CD4-positive, alpha-beta T cell treated with Interleukin-10 for 1 hour (primary cell): ENCODE measurements around the gene LIX1L.

Experiments used
- DNase-seq: peaks from one replicate; pipeline ENCODE4 v3.0.0-alpha.2; 2020

LIX1L gene

GRCh38 chr1:145985129-145985501 is 27.3 kb upstream of the LIX1L start:
- no peak for DNase-seq

DNA sequence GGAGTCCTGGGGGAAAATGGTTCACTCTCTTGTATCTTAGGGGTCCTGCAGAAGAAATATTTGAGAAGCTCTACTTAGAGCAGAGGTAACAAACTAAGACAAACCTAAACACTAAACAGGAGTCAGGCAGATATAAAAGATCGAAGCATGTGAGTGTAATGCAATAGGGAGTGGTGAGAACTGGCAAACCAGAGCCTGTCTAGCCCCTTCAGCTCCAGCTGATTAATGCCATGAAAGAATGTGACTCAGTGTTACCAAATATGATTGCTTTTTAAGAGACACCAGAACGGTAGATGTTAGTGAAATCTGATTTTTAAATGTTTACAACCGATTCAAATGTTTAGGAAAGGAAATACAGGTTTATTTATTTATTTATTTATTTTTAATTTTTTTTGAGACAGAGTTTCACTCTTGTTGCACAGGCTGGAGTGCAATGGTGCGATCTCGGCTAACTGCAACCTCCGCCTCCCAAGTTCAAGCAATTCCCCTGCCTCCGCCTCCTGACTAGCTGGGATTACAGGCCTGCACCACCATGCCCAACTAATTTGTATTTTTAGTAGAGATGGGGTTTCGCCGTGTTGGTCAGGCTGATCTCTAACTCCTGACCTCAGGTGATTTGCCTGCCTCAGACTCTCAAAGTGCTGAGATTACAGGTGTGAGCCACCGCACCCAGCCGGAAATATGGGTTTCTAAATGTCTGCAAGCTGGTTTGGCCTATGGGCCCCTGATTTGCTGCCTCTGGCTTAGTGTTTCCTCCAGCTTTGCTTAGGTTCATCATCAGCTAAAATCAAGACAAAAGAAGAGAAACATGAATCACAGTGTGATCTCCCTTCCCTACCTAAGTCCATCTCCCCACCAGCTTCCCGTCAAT is 26.4 kb upstream of the LIX1L start:
- DNase-seq = peak; percentile 61

- DNase-seq = no peak
Measured at GRCh38 chr1:145983206-145983675, 25.4 kb upstream of the LIX1L start.

DNA sequence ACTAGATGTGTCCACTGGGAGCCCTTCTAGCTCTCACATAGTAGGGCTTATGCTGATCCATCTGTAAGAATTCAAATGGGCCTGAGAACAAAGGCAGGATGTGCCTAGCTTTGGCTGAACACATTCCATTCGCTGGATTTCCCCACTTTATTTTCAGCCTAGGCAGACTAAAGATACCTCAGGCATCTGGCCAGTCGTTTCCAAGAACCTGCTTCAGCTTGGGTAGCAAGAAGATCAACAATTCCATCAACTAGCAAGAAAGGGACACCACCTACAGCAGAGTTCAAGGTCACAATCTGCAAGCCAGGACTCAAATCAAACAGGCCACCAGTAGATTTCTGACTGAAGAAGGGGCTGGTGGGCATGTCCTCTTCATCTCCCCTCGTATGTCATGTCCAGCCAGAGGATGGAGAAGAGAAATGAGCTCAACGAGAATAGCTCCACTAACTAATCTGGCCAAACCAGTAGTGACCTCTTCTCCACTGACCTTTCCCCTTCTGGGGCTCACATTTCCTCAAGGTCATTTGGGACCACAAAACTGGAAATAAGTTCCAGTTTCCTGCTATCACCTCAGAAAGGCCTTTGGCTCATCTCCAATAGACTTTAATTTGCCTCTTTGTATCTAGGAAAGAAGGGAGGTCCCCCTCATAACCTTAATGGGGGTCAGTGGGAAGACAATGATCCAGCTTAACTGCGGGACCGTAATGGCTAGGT is 24.4 kb upstream of the LIX1L start:
- no peak for DNase-seq

- no peak for DNase-seq
Measured at GRCh38 chr1:145980457-145980994, 22.7 kb upstream of the LIX1L start.

DNA sequence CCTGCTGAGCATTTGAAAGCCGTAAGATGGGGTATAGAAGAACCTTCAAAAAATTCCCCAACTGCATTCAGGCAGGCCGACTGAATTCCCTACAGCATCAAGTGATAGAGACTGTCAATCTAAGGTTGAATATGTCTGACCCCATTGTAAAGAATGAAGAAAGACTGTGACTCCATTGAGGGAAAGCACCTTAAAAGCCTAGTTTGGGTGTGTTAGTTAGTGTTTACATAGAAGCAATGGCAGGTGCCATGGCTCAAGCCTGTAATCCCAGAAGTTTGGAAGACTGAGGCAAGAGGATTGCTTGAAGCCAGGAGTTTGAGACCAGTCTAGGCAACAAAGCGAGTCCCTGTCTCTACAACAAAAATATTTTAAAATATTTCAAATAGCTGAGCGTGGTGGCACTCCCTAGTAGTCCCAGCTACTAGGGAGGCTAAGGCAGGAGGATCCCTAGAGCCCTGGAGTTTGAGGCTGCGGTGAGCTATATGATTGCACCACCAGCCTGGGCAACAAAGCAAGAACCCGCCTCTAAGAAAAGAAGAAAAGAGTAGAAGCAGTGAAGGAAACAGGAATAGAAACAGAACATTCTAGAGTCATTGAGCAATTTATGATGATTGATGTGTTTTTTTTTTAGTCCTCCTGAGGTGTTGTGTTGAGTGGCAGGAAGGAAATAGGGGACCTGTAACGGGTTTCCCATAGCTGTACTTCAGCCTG is 22.1 kb upstream of the LIX1L start:
- peak; percentile 63 for DNase-seq

DNA sequence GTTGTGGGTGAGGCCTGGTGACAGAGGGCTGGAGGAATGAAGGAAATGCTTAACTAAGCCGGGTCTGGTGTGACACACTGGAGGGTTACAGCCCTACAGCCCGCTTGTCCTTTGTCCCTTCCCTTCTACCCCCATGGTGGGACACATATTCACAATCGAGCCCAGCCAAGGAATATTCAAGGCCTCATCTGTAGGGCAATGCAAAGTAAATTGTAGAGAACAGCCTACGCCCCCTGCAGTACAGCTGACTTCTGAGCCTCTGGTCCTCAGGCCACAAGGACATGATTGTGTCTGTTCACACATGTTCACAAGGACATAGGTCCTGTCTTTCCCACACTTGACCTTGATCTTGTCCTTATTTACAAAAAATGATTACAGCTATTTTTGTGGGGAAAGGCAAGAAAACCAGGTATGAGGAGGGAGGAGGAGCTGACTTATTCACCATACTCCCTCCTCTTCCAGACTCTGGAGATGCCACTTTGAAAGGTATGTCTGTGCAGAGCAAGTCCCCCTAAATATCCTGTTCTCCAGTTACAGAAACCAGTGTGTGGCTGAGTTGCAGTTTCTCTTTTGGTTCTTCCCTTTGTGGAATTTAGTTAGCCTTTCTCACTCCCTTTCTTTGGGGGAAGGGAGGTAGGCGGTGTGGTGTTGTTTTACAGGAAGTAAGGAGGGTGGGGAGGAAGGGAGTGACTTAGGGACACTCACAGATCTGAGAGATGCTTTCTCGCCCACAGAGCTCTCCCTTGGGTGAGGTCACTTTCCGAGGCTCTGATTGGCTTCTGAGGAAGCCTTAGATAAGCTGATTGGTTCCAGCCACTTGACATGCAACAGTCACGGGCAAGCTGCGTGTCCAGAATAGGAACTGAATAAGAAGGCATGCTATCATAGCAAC is 21.3 kb upstream of the LIX1L start:
- peak; percentile 93 for DNase-seq

DNA sequence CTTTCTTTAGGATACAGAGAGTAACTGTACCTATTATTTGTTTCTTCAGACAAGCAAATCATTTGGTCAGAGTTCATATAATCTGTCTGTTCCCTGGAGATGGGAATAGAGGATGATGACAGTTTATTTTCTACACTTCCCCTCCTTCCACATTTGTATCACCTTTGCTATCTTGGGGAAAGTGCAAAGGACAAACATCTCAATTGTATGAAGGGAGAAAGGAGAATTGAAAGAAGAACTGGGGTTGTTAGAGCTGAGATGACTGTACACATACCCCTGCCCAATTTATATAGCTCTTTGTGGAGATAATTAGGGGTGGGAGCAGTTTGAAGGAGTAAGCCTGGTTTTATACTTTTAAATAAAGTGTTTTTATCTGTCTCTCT is 20.6 kb upstream of the LIX1L start:
- no peak for DNase-seq

GRCh38 chr1:145977486-145978470 is 20.0 kb upstream of the LIX1L start:
- peak; percentile 87 for DNase-seq

- no peak for DNase-seq
Measured at GRCh38 chr1:145977016-145977415, 19.2 kb upstream of the LIX1L start.

- no peak for DNase-seq
Measured at GRCh38 chr1:145975216-145975615, 17.4 kb upstream of the LIX1L start.

GRCh38 chr1:145974721-145975120 is 16.9 kb upstream of the LIX1L start:
- DNase-seq = no peak

DNA sequence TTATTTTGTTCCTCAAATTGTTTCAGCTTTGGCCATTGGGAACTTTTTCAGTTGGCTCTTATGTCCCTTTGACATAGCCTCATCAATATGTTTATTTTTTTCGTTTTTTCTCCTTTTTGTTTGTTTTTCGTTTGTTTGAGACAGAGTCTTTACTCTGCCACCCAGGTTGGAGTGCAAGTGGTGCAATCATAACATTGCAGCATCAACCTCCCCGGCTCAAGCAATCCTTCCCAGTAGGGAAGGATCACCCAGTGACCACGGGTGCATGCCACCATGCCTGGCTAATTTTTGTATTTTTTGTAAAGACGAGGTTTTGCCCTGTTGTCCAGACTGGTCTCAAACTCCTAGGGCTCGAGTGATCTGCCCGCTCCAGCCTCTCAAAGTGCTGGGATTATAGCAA is 14.8 kb upstream of the LIX1L start:
- DNase-seq = no peak

DNA sequence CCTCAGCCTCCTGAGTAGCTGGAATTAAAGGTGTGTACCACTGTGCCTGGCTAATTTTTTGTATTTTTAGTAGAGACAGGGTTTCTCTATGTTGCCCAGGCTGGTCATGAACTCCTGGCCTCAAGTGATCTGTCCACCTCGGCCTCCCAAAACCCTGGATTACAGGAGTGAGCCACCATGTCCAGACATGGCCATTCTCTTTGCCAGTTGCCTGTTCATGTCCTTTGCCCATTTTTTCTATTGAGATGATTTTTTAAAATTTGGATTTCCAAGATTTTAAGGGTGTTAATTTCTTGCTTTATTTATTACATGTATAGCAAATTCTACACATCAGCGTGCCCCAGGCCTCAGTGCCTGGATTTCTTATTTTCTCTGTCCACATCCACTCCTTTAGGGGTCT is 9.5 kb upstream of the LIX1L start:
- no peak for DNase-seq

GRCh38 chr1:145965119-145965744 is 7.4 kb upstream of the LIX1L start:
- DNase-seq = no peak

DNA sequence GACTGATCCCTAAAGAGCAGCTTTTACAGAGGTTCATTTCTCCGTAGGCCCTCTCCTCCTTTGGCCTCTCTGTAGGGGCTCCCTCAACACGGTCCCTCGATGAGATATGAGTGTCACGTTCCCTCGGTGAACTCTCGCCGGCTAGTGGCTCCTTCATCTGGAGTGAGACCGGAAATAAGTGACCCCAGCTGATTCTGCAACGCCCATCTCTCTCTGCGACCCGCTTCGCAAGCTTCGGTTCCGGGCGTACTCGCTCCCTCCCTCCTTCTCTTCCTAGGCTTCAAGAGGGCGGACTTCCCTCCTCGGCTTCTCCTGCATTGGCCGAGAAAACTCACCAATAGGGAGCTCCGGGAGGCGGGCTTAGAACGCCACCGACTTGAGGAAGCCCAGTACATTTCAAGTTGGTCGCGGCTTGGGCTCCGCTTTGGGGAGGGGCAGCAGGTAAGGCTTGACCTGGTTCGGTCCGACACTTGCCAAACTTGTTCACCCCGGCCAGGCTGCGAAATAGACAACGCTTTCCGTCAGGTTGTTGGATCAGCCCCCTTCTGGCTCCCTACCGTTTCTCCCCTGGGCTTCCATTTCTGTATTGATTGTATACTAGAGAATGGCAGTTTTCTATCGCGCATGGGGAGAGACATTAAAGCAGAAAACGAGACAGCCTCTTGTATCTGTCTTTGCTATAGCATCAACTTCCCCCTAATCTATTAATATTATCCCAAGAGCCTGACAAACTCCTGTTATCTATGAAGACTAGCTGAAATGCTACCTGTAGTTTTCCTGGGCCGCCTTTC is 6.7 kb upstream of the LIX1L start, which contains the start of the genes ANKRD34A and POLR3GL:
ANKRD34A (minus strand) TSS at position 248 of the 791 bp plus-strand sequence. CDS start 2,816 bp downstream, outside the sequence.
POLR3GL (plus strand) TSS at position 363 of the 791 bp plus-strand sequence. CDS start 10,176 bp downstream, outside the sequence.
- peak; percentile 94 for DNase-seq

GRCh38 chr1:145963265-145964019 is 5.6 kb upstream of the LIX1L start:
- DNase-seq = no peak
